AG08395 (cell line): ENCODE results near the gene TKT.
"Not testable (repeated sequence)": the region's sequence is repeated elsewhere in the genome, so short reads cannot be mapped to it uniquely, and the experiment has no call there.

Source experiments
- DNase-seq: peaks from one replicate; pipeline ENCODE4 v3.0.0; 2012; ENCODE audit warnings: mixed read lengths, low spot score

TKT gene, protein sequence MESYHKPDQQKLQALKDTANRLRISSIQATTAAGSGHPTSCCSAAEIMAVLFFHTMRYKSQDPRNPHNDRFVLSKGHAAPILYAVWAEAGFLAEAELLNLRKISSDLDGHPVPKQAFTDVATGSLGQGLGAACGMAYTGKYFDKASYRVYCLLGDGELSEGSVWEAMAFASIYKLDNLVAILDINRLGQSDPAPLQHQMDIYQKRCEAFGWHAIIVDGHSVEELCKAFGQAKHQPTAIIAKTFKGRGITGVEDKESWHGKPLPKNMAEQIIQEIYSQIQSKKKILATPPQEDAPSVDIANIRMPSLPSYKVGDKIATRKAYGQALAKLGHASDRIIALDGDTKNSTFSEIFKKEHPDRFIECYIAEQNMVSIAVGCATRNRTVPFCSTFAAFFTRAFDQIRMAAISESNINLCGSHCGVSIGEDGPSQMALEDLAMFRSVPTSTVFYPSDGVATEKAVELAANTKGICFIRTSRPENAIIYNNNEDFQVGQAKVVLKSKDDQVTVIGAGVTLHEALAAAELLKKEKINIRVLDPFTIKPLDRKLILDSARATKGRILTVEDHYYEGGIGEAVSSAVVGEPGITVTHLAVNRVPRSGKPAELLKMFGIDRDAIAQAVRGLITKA

DNA sequence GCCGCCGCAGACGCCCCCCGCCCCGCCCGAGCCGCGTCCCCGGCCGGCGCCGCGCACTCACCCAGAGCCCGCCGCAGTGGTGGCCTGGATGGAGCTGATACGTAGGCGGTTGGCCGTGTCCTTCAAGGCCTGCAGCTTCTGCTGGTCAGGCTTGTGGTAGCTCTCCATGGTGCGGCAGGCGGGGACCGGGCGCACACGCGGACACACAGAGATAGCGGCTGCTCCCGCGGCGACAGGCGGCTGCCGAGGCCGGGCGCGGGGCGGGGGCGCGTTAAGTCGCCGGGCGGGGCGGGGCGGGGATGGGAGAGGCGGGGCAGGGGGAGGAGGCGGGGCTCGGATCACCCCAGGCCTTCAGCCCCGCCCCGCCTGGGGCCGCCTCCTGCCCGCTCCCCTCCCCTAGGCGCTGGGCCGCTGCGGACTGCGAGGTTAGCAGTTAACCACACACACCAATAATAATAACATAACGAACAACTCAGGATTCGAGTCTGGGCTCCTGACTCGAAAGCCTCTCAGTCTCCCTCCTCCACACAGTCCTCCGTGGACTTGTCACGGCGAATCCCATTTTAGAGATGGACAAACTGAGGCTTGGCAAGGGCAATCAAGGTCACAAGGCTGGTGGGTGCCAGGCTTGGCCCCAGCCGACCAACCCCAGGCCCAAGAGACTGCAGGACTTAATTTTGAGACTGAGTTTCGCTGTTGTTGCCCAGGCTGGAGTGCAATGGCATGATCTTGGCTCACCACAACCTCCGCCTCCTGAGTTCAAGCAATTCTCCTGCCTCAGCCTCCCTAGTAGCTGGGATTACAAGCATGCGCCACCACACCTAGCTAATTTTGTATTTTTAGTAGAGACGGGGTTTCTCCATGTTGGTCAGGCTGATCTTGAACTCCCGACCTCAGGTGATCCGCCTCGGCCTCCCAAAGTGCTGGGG, at the start of gene TKT:
TSS of gene TKT (minus strand) at position 248 of the 929 bp plus-strand sequence. CDS start at position 168, 80 bp downstream.
- DNase-seq, result peak; percentile 99

DNA sequence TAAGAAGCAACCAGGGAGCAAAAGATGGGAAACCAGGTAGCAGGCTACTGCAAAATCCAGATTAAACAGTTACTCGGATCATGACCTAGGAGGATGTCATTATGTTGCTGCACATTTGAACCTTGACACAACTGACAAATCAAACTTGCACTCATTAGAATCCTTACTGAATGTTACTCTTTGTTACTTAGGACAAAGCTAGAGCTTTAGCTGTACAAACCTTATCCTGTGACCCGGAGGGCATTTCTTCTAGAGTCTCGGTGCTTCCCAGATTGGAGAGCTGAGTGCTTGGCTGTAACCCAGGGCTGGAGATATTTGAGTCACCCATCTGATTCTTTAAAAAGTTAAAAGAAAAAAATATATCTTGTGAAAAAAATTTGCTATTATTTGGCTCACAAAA, 48.1 kb upstream of the TKT start:
- no peak for DNase-seq

DNA sequence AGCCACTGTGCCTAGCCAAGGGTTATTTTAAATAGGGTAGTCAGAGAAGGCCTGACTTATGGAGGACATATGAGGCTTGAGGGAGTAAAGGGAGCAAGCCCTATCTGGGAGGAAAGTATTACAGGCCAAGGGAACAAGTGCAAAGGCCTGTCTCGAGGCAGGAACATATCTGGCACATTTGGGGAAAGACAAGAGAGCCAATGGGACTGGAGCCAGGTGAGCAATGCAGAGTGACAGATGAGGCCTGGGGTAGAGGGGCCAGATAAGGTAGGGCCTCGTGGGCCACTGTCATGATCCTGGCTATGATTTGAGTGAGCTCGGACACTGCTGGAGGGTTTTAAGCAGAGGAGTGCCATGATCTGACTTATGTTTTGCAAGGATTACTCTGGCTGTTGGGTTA, 47.7 kb upstream of the TKT start:
- DNase-seq, result no peak

DNA sequence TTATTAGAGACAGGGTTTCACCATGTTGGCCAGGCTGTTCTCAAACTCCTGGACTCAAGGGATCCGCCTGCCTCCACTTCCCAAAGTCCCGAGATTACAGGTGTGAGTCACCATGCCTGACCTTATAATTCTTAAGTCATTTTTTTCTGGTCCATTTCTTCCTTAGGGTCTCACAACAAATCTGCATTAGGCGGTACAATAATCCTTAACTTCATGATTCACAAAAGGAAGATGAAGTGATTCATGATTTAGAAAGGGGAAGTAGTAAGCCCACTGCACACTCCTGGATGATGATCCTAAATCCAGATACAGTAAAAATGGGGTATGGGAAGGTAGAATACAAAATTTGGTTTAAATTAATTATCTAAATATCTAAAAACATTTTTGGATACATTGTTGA, 45.0 kb upstream of the TKT start:
- DNase-seq, result no peak

DNA sequence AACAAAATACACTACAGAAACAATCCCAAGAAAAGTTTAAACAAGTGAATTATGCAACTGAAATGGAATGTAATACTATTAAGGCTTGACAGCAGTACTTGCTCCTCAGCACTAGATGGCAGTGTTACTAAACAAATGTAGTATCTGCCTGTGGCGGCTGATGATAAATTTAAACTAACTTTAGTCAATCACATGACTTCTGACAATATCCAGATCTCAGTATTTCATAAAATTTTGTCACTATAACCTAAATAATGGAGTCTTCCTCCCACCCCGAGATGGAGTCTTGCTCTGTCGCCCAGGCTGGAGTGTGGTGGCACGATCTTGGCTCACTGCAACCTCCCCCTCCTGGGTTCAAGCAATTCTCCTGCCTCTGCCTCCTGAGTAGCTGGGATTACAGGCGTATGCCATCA, 43.8 kb upstream of the TKT start:
- DNase-seq, result peak; percentile 75

DNA sequence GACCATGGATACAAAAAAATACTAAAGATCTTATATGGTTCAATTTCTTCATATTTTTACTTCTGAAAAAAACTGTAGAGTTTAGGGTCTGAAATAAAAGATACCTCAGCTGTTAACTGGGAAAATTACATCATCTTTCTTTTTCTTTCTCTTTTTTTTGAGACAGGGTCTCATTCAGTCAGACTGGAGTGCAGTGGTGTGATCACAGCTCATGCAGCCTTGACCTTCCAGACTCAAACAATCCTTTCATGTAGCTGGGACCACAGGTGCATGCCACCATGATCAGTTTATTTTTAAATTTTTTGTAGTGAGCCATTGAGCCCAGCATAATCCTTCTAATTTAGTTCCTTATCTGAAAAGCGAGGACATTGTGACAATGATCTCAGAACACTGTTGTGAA, 39.6 kb upstream of the TKT start:
- DNase-seq, result no peak

DNA sequence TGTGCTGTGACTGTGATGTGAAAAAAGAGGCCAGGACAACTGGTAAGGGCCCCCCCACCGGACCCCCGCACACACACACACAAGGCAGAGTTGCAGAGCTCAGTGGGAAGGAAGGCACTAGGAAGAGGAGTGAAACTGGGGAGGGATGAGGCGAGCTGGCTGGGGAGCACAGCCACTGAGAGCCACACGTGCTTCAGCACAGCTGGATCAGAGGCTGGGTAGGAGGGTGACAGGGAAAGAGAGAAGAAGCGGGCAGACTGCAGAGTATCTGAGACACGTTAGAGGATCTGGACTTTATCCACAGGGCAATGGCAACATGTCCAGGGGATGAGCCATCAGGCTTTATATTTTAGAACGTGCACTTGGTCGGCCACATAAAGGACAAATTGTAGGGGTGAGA, 38.0 kb upstream of the TKT start:
- DNase-seq, result no peak

- no peak for DNase-seq
These were observed 32.4 kb upstream of the TKT start for GRCh38 chr3:53288214-53288613.

- DNase-seq, result peak; percentile 23
These were observed 31.4 kb upstream of the TKT start for GRCh38 chr3:53287131-53287629.

DNA sequence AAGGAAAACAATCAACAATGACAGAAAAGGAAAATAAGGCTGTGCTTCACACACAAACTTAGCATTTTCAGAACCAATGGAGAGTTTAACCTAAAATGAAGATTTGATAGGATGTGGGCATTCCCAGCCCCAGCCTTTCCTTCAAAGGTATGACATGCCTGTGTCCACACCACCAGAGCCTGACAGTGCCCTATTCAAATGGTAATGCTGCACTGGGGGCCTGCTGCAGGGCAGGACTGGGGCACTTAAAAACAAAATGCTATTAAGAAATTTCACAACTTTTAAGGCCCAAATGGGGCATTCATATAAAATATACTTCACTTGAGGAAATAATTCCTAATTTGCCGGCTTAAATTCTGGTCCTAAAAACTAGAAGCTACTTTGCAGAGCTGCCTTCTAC, 30.9 kb upstream of the TKT start:
- DNase-seq, result no peak

DNA sequence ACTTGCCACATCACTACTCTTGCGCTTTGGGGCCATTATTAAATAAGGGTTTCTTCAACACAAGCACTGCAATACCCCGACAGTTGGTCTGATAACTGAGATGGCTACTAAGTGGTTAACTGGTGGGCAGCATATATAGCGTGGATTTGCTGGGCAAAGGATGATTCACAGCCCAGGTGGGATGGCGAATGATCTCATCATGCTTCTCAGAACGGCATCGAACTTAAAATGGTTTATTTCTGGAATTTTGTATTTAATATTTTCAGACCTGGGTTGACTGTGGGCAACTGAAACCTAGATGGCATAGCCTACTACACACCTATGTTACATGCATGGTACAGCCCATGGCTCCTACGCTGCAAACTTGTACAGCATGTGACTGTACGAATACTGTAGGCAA, 26.8 kb upstream of the TKT start:
- DNase-seq, result no peak

DNA sequence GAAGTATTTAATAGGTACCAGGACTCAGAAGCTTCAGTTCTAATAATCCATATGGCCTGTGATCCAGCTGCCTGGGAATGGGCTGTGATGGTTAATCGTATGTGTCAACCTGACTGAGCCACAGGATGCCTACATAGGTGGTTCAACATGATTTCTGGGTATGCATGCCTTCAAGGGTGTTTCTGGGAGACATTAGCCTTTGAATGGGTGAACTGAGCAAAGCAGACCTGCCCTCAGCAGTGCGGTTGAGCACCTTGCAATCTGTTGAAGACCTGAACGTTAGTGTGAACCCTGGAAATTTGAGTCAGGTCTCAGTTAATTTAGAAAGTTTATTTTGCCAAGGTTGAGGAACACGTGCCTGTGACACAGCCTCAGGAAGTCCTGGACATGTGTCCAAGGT, 22.8 kb upstream of the TKT start:
- DNase-seq, result no peak

DNA sequence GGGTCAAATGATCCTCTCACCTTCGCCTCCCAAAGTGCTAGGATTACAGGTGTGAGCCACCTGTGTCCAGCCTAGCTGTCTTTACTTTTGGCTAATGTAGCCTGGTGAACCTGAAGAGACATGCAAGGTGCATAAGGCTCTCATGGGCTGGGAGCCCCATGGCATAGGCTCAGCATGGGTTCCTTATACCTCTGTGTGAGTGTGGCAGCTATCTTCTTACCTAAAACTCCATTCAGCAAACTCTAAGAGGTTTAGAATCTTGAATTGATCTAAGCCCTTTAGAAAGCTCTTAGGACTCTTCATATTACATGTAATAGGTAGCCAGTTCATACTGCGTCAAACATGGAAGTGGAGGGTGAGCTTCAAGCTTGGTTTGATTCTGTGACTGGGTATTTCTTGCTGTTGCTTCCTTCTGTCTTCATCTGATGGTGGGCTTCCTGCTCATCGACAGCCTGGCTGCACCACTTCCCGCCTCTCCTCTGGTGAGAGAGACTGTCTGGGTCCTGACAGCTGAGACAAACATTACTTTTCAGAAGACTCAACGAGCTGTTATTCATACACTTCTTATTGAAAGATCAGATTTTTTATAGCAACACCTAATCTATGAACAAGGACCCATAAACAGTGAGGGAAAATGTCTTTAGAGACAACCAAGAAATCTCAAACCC, 19.2 kb upstream of the TKT start:
- DNase-seq, result no peak

GRCh38 chr3:53273146-53273670, 17.4 kb upstream of the TKT start:
- no peak for DNase-seq

GRCh38 chr3:53269888-53270880, 14.4 kb upstream of the TKT start:
- DNase-seq, result peak; percentile 97

DNA sequence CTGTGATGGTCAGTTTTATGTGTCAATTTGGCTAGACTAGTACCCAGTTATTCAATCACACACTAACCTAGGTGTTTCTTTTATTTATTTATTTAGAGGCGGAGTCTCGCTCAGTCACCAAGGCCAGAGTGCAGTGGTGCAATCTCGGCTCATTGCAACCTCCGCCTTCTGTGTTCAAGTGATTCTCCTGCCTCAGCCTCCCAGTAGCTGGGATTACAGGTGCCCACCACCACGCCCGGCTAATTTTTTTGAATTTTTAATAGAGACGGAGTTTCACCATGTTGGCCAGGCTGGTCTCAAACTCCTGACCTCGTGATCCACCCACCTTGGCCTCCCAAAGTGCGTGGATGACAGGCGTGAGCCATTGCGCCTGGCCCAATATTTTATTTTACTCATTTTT, 13.4 kb upstream of the TKT start:
- not testable (repeated sequence) for DNase-seq

DNA sequence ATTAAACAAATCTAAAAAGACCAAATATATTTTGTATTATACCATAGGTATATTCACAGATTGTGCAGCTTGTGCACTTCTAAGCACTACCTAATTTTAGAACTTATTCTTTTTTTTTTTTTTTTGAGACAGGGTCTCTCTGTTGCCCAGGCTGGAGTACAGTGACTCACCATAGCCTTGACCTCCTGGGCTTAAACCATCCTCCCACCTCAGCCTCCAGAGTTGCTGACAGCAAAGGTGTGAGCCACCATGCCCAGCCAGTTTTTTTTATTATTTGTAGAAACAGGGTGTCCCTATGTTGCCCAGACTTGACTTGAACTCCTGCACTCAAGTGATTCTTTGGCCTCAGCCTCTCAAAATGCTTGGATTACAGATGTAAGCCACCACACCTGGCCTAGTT, 11.9 kb upstream of the TKT start:
- no peak for DNase-seq

GRCh38 chr3:53264718-53265117, 8.9 kb upstream of the TKT start:
- no peak for DNase-seq

GRCh38 chr3:53263907-53264306, 8.1 kb upstream of the TKT start:
- no peak for DNase-seq

DNA sequence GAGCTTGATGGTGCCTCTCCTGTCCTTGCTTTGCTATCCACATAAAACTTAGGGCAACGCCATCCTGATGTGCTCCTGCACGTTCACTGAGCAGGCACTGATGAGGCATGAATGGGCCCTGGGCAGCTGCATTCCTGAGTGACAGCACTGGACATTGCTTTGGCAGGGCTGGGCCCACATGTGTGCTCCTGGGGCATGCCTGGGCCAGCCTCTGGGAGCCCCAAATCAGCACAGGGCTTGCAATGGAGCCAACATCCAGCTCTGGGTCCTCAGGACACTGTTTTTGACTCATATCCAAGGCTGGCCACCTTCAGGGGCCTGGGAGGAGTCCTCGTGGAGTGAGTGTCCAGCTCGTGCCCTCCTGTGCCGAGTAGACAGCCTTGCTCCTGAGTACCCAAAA, 5.9 kb upstream of the TKT start:
- no peak for DNase-seq
